ENCODE measurements around the gene CTU2.

The CTU2 gene

GRCh38 chr16:88706965-88707826, 893 bp downstream of the CTU2 start:
- no peak for DNase-seq (ENCODE audit: low read depth)
- peak overlapping the region; percentile 99 for H3K4me3 ChIP-seq (ENCODE audit: low read depth, low read length)
- TF ChIP-seq, protein P1, sequence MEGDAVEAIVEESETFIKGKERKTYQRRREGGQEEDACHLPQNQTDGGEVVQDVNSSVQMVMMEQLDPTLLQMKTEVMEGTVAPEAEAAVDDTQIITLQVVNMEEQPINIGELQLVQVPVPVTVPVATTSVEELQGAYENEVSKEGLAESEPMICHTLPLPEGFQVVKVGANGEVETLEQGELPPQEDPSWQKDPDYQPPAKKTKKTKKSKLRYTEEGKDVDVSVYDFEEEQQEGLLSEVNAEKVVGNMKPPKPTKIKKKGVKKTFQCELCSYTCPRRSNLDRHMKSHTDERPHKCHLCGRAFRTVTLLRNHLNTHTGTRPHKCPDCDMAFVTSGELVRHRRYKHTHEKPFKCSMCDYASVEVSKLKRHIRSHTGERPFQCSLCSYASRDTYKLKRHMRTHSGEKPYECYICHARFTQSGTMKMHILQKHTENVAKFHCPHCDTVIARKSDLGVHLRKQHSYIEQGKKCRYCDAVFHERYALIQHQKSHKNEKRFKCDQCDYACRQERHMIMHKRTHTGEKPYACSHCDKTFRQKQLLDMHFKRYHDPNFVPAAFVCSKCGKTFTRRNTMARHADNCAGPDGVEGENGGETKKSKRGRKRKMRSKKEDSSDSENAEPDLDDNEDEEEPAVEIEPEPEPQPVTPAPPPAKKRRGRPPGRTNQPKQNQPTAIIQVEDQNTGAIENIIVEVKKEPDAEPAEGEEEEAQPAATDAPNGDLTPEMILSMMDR (IDR thresholded peaks at IDR 0.05; ENCODE audit: control insufficient read depth, extremely low read depth, insufficient read depth) = no peak

DNA sequence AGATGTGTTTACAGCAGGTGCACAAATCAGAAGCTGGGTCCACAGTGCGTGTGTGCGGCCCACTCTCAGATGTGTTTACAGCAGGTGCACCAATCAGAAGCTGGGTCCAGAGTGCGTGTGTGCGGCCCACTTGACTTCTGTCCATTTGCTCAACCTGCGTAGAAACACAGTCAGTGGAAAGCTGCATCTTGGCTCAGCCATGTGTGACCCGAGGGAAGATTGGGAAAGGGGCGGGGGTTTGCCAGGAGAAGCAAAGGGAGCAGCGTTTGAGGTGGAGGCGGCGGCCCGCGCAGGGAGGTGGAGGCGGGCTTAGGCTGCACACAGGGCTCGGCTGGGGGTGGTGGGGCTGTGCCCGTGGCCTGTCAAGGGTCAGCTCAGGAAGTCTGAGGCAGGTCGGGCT, 4.3 kb downstream of the CTU2 start:
- H3K4me3 ChIP-seq (ENCODE audit: low read depth, low read length) = no peak overlapping the region
- DNase-seq (ENCODE audit: low read depth) = no peak
- TF ChIP-seq, protein P1 (IDR thresholded peaks at IDR 0.05; ENCODE audit: control insufficient read depth, extremely low read depth, insufficient read depth) = no peak

DNA sequence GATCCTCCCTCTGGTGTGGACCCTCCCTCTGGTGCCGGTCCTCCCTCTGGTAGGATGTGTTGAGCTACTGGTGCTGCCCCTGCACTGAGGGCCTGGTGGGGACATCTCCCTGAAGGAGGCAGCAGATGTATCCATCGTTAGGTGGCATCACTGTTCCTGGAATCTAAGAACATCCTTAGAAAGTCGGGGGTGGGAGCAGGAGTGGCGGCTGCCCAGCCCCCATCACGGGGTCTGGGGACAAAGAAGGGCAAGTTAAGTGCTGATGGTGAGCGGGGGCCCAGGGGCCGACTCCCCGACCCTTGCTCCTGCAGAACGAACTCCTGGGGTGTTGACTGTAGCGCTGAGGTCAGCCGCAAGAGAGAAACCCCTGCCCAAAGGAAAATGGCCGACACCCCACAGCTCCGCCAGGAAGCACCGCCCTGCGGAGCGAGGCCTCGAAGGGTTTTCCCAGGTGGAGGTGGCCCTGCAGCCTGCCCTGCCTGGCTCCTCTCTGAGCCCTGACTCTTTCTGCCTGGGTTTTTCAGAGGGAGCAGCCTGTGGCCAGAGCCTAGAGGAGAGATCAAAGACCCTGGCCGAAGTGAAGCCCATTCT, 5.5 kb downstream of the CTU2 start:
- DNase-seq (ENCODE audit: low read depth) = no peak
- TF ChIP-seq, protein P1 (IDR thresholded peaks at IDR 0.05; ENCODE audit: control insufficient read depth, extremely low read depth, insufficient read depth) = no peak
- no peak overlapping the region for H3K4me3 ChIP-seq (ENCODE audit: low read depth, low read length)

GRCh38 chr16:88712362-88712979, 6.2 kb downstream of the CTU2 start:
- DNase-seq (ENCODE audit: low read depth) = no peak
- no peak overlapping the region for H3K4me3 ChIP-seq (ENCODE audit: low read depth, low read length)
- TF ChIP-seq, protein P1 (IDR thresholded peaks at IDR 0.05; ENCODE audit: control insufficient read depth, extremely low read depth, insufficient read depth) = no peak

DNA sequence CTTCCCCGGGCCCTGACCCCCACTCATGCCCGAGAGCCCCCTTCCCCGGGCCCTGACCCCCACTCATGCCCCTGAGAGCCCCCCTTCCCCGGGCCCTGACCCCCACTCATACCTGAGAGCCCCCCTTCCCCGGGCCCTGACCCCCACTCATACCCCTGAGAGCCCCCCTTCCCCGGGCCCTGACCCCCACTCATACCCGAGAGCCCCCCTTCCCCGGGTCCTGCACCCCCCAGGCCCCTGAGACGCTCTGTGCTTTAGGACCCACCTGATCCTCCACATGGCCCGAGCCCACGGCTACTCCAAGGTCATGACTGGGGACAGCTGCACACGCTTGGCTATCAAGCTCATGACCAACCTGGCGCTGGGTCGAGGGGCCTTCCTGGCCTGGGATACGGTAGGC, 6.8 kb downstream of the CTU2 start:
- H3K4me3 ChIP-seq (ENCODE audit: low read depth, low read length) = no peak overlapping the region
- TF ChIP-seq, protein P1 (IDR thresholded peaks at IDR 0.05; ENCODE audit: control insufficient read depth, extremely low read depth, insufficient read depth) = no peak
- no peak for DNase-seq (ENCODE audit: low read depth)

- no peak overlapping the region for H3K4me3 ChIP-seq (ENCODE audit: low read depth, low read length)
- no peak for DNase-seq (ENCODE audit: low read depth)
- TF ChIP-seq, protein P1 (IDR thresholded peaks at IDR 0.05; ENCODE audit: control insufficient read depth, extremely low read depth, insufficient read depth) = no peak
Measured at GRCh38 chr16:88713568-88714419, 7.5 kb downstream of the CTU2 start.
